Fibroblast of lung (primary cell): Measurements from ENCODE around the gene PIAS4. TPM values are rescaled to one million over a fixed set of nuclear protein-coding genes. Genes with fewer than 3 reads are reported as not detected.
A peak's percentile ranks its signal among the peaks of the same experiment; 100 is the strongest.
"Not testable (repeated sequence)": the region's sequence is repeated elsewhere in the genome, so short reads cannot be mapped to it uniquely, and the experiment has no call there.

Experiments used
- DNase-seq, 2 donors: peaks; one replicate each; pipeline versions ENCODE4 v3.0.0 to v3.0.0-alpha.2; 2010; ENCODE audit warnings: low read depth in 2 of 2
- H2AFZ ChIP-seq: 2 replicates; pipeline ENCODE4 v1.5.1; 2012; ENCODE audit warnings: low read length, control low read depth, inconsistent platforms
- H3K27ac ChIP-seq: 2 replicates; pipeline ENCODE4 v1.5.1; 2011; ENCODE audit warnings: low read length, control low read depth; ENCODE audit not compliant: insufficient read depth
- H3K27me3 ChIP-seq: 2 replicates; pipeline ENCODE4 v1.5.1; 2011; ENCODE audit warnings: mild to moderate bottlenecking, low read length; ENCODE audit not compliant: control insufficient read depth, insufficient read depth
- H3K36me3 ChIP-seq: 2 replicates; pipeline ENCODE4 v1.5.1; 2011; ENCODE audit warnings: low read length; ENCODE audit not compliant: control insufficient read depth, insufficient read depth
- H3K4me1 ChIP-seq: 2 replicates; pipeline ENCODE4 v1.5.1; 2011; ENCODE audit warnings: low read length; ENCODE audit not compliant: control insufficient read depth, insufficient read depth; ENCODE audit errors: extremely low read depth
- H3K4me2 ChIP-seq: 2 replicates; pipeline ENCODE4 v1.5.1; 2011; ENCODE audit warnings: low read length, control low read depth; ENCODE audit not compliant: insufficient read depth; ENCODE audit errors: extremely low read depth
- H3K4me3 ChIP-seq, 4 experiments: fragments of 200-600 bp in 1 of 4; sonication (generic) in 1 of 4; replicated peaks in 1 of 4; 2 replicates each; pipeline ENCODE4 v1.5.1; 2011 to 2016; ENCODE audit warnings: low read length in 4 of 4, low read depth in 3 of 4, mild to moderate bottlenecking in 3 of 4, control low read depth in 2 of 4, inconsistent platforms in 1 of 4, mixed read lengths in 1 of 4; ENCODE audit not compliant: insufficient read depth in 1 of 4; ENCODE audit errors: control extremely low read depth in 1 of 4
- H3K79me2 ChIP-seq: 2 replicates; pipeline ENCODE4 v1.5.1; 2012; ENCODE audit warnings: mild to moderate bottlenecking, low read length, inconsistent platforms; ENCODE audit not compliant: control insufficient read depth, insufficient read depth
- H3K9ac ChIP-seq: 2 replicates; pipeline ENCODE4 v1.5.1; 2011; ENCODE audit warnings: mild to moderate bottlenecking, low read length, control low read depth; ENCODE audit not compliant: insufficient read depth
- H3K9me3 ChIP-seq: 2 replicates; pipeline ENCODE4 v1.5.1; 2012; ENCODE audit warnings: low read depth, low read length; ENCODE audit not compliant: control insufficient read depth, insufficient read depth
- H4K20me1 ChIP-seq: 2 replicates; pipeline ENCODE4 v1.5.1; 2011; ENCODE audit warnings: low read length; ENCODE audit not compliant: control insufficient read depth, insufficient read depth; ENCODE audit errors: extremely low read depth
- CTCF ChIP-seq, 2 donors: IDR thresholded peaks in 1 of 2; conservative IDR thresholded peaks in 1 of 2; 1 replicate in 1 of 2; 2 replicates in 1 of 2; pipeline ENCODE4 v1.5.1; 2011 to 2012; ENCODE audit warnings: low read length in 2 of 2, control low read depth in 1 of 2, inconsistent platforms in 1 of 2, low read depth in 1 of 2, mild to moderate bottlenecking in 1 of 2
- EZH2 ChIP-seq: IDR thresholded peaks from 2 replicates; pipeline ENCODE4 v1.5.1; 2012; ENCODE audit warnings: low read length, control low read depth, mild to moderate bottlenecking; ENCODE audit errors: missing control alignments
- polyA plus RNA-seq, 2 donors: library from polyadenylated mRNA; depleted of rRNA in 1 of 2; stranded (reverse) in 1 of 2; unstranded in 1 of 2; fragments of >200 nt; gene quantifications; 2 replicates each; pipeline ENCODE4 v1.2.1, GENCODE V29; 2011 to 2012; ENCODE audit warnings: missing spikeins in 1 of 2
- total RNA-seq: library from RNA; depleted of rRNA; stranded (reverse); fragments of >200 nt; gene quantifications from 2 replicates; pipeline ENCODE4 v1.2.1, GENCODE V29; 2014

The PIAS4 gene
- total and polyA plus RNA-seq, 2 donors (not counting 1 experiment from before 2014, with no cell fraction given) = 6.6 to 14.9 TPM

- peak overlapping the region in 3 of 4 experiments; percentile 18 to 46 (median 22) for H3K4me3 ChIP-seq
- peaks cover 6% of the 10 kb centered on the region for H4K20me1 ChIP-seq
- H2AFZ ChIP-seq = no peak overlapping the region
- H3K9ac ChIP-seq = no peak overlapping the region
- TF ChIP-seq CTCF (conservative IDR thresholded peaks at IDR 0.05 in 1 of 2, IDR thresholded peaks at IDR 0.05 in 1 of 2; ENCODE audit: low read depth in 1 of 2, low read length in 2 of 2) (peak; percentile 81 to 90), EZH2 (no peak)
- peak overlapping the region; percentile 81 for H3K4me2 ChIP-seq
- no peak overlapping the region for H3K27ac ChIP-seq
- peaks cover 15% of the 10 kb centered on the region for H3K36me3 ChIP-seq
- peaks cover 16% of the 10 kb centered on the region for H3K4me1 ChIP-seq
- no peaks in the 10 kb centered on the region for H3K9me3 ChIP-seq
- DNase-seq = peak; percentile 59 to 83
- no peaks in the 10 kb centered on the region for H3K27me3 ChIP-seq
- H3K79me2 ChIP-seq = peaks cover 25% of the 10 kb centered on the region
These were observed 19.7 kb upstream of the PIAS4 start for GRCh38 chr19:3987619-3988371.

GRCh38 chr19:3990815-3991117 is 16.8 kb upstream of the PIAS4 start:
- TF ChIP-seq CTCF (conservative IDR thresholded peaks at IDR 0.05 in 1 of 2, IDR thresholded peaks at IDR 0.05 in 1 of 2; ENCODE audit: low read depth in 1 of 2, low read length in 2 of 2) (no peak), EZH2 (no peak)
- Histone ChIP-seq H3K27me3 (no peaks in the 10 kb centered on the region), H3K36me3 (no peaks in the 10 kb centered on the region), H3K79me2 (no peaks in the 10 kb centered on the region), H3K27ac (no peak overlapping the region), H3K9ac (no peak overlapping the region), H3K4me1 (peaks cover 6% of the 10 kb centered on the region), H4K20me1 (no peaks in the 10 kb centered on the region), H3K4me3 (no peak overlapping the region), H2AFZ (peak overlapping the region; percentile 44), H3K4me2 (no peak overlapping the region), H3K9me3 (no peaks in the 10 kb centered on the region)
- DNase-seq = no peak

- Histone ChIP-seq H3K9me3 (no peaks in the 10 kb centered on the region), H3K36me3 (no peaks in the 10 kb centered on the region), H3K27ac (no peak overlapping the region), H3K4me1 (no peaks in the 10 kb centered on the region), H4K20me1 (no peaks in the 10 kb centered on the region), H3K27me3 (no peaks in the 10 kb centered on the region), H2AFZ (no peak overlapping the region), H3K79me2 (no peaks in the 10 kb centered on the region), H3K4me2 (no peak overlapping the region), H3K4me3 (no peak overlapping the region), H3K9ac (no peak overlapping the region)
- TF ChIP-seq CTCF (conservative IDR thresholded peaks at IDR 0.05 in 1 of 2, IDR thresholded peaks at IDR 0.05 in 1 of 2; ENCODE audit: low read depth in 1 of 2, low read length in 2 of 2) (no peak), EZH2 (no peak)
- no peak for DNase-seq
These were observed 11.9 kb upstream of the PIAS4 start for GRCh38 chr19:3995607-3996006.

GRCh38 chr19:3998667-3999412 is 8.7 kb upstream of the PIAS4 start:
- not testable (repeated sequence) for DNase-seq, H3K36me3 ChIP-seq

More at GRCh38 chr19:3998667-3999412, 8.7 kb upstream of the PIAS4 start:
- H3K4me1 ChIP-seq, H3K79me2 ChIP-seq, H3K9me3 ChIP-seq, H4K20me1 ChIP-seq, H3K27ac ChIP-seq, H3K4me3 ChIP-seq, H3K27me3 ChIP-seq, H3K4me2 ChIP-seq, H2AFZ ChIP-seq, H3K9ac ChIP-seq: not testable (repeated sequence)
